ENCODE data around the gene CLDN5.
"Not testable (repeated sequence)": the region's sequence is repeated elsewhere in the genome, so short reads cannot be mapped to it uniquely, and the experiment has no call there.

CLDN5 gene, protein sequence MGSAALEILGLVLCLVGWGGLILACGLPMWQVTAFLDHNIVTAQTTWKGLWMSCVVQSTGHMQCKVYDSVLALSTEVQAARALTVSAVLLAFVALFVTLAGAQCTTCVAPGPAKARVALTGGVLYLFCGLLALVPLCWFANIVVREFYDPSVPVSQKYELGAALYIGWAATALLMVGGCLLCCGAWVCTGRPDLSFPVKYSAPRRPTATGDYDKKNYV

GRCh38 chr22:19524170-19525115, at the start of gene CLDN5:
Gene CLDN5, minus strand, starts transcription at chr22:19524410. Its CDS starts 155 bp downstream, at chr22:19524255.
- DNase-seq, result peak; percentile 4

DNA sequence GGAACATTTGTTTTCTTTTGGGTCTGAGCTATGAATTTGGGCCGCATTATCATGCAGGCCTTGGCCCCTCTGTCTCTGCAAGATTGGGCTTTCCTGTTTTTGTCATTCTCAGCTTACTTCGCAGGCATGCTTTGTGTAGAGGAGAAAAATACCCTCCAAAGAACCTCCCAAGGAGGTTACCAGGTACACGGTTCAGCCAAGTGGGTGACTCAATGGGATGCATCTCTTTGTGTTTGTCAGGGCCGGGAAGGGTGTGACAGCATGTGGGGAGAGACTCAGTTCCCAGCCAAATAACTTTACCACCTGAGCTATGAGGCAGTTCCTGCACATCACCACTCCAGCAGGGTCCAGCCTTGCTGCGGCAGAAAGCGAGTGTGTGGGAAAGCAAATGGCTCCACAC, 47.8 kb upstream of the CLDN5 start:
- DNase-seq, result no peak

GRCh38 chr22:19571207-19571795, 47.1 kb upstream of the CLDN5 start:
- DNase-seq, result no peak

DNA sequence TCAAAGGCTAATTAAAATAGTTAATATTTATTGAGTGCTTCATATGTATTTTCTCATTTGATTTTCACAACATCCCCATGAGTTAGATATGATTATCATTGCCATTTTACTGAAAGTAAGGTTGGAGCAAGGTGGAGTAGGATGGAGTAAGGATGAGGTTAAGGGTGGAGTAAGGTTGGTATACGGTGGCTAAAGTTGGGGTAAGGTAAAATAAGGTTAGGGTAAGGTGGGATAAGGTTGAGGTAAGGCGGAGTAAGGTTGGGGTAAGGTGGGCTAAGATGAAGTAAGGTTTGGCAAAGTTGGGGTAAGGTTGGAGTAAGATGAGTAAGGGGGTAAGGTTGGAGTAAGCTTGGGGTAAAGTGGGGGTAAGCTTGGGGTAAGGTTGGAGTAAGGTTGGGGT, 45.8 kb upstream of the CLDN5 start:
- DNase-seq, result no peak

DNA sequence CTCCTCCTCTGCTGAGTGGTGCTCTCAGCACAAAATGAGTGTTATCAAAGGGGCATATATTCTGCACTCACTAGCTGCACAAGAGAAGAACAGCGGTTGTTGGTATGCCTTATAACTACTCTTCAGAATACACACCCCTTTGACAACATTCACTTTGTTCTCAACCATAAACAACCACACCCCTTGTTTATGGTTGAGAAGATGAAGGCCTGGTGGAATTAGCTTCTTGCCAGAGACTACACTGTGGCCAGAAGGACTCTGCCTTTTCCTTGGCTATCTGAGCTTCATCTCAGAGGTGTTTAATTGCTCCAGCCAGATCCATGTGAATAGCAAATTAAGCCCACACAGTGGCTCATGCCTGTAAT, 45.0 kb upstream of the CLDN5 start:
- no peak for DNase-seq

GRCh38 chr22:19568337-19569275, 44.4 kb upstream of the CLDN5 start:
- DNase-seq, result peak; percentile 28

GRCh38 chr22:19567157-19568009, 43.2 kb upstream of the CLDN5 start:
- DNase-seq, result no peak

DNA sequence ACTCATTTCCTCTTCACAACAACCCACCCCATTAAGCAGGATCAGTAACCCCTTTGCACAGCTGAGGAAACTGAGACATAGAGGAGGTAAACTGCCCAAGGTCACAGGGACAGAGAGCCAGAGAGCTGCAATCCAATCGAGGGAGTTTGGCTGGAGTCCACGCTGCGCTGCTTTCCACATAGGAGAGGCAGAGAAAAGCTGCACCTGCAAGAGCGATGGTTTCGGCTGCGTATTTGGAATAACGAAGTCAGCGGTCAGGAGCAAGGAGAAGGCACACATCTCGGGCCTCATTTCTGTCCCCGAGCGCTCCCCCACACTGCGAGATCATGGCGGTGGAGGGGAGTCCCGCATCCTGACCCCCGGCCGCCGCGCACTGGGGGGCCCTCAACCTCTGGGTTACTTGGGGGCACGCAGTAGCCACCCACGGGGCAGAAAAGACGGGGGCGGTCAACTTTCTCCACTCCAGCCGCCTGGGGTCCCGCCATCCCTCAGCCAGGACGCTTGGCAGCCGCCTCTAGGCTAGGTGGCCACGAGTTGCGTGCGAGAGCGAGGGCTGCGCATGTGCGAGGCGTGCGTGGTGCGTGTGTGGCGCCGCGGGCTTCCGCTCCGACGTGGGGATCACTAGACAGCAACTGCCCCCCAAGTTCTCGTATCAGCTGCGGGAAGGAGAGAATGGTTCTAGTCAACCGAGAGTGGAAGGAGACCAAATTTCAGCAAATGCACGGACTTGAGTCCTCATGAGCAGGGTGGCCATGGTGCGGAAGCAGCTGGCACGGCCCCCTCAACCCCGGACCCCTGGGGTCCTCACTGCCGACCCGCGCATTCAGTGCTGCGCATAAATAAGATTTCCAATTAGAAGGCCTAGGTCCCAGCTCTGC, 42.3 kb upstream of the CLDN5 start:
- no peak for DNase-seq

DNA sequence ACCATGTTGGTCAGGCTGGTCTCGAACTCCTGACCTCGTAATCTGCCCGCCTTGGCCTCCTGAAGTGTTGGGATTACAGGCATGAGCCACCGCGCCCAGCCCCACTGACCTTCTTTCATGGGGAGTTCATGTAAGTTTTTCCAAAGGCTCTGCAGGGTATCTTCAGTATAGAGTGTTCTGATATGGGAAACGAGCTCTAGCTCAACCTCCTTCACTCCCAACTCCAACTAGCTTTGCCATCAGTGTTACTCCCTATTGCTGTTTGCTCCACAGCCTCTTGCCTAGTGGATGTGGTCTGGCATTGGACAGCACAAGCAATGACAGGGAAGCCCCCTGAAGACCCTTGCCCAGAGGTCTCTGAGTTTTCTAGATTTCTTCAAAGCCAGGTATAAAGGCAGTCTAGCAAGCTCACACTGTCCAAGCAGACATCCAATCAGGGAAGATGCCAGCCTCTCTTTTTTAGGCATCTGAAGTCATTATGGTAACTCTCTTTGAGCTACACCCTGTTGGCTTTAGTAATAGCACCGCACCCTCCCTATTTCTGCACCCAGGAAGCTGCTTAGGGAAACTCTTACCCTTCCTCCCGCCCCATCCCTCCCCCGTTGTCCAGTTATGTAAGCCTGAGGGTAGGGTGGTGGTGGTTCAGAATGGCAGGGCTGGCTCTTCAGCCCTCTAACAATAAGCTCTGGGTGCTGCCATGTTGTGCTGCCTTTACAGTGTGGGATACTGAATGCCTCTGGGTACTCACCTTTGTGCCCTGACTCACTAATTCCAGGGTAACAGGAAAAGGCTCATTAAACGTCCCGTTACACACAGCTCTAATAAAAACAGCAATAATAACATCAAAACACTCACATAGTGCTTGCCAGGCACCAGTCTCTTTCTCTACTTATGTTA, 41.4 kb upstream of the CLDN5 start:
- DNase-seq, result no peak

- DNase-seq, result no peak
These were observed 35.7 kb upstream of the CLDN5 start for GRCh38 chr22:19559956-19560355.

DNA sequence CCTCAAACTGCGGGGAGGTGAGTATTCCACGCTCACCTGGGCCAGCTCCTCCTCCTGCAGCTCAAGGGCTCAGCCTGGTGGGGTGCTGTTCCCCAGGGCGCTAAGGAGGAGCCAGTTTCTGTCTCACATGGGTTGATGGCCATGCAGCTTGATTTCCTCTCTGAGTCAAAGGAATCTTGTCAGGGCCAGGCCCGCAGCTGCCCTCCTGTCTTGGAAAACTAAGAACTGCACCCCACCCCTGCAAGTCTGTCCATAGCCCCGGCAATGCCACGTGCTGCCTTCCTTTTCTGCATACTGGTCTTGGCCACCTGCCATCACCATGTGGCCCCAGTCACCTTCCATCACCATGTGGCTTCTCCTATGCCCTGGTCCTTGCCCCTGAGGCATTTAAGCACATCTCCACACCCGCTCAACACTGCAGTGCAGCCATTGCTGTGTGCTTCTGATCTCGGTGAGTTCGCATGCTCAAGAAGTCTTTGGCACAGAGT, 35.2 kb upstream of the CLDN5 start:
- DNase-seq, result no peak

- DNase-seq, result no peak
These were observed 32.8 kb upstream of the CLDN5 start for GRCh38 chr22:19556963-19557545.

GRCh38 chr22:19555651-19556050, 31.4 kb upstream of the CLDN5 start:
- DNase-seq, result no peak

- no peak for DNase-seq
These were observed 30.7 kb upstream of the CLDN5 start for GRCh38 chr22:19554834-19555404.

DNA sequence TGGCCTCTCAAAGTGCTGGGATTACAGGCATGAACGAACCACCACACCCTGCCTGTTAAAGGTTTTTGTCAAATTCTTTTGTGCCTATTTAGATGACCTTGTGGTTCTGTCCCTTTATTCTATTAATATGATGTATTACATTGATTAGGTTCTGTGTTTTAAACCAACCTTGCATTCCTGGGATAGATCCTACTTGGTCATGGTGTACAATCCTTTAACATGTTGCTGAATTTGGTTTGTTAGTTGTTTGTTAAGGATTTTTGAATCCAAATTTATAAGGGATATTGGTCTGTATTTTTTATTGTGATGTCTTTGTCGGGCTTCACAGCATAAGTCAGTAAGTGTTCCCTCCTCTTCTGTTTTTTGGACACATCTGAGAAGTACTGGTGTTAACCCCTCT, 29.0 kb upstream of the CLDN5 start:
- no peak for DNase-seq

DNA sequence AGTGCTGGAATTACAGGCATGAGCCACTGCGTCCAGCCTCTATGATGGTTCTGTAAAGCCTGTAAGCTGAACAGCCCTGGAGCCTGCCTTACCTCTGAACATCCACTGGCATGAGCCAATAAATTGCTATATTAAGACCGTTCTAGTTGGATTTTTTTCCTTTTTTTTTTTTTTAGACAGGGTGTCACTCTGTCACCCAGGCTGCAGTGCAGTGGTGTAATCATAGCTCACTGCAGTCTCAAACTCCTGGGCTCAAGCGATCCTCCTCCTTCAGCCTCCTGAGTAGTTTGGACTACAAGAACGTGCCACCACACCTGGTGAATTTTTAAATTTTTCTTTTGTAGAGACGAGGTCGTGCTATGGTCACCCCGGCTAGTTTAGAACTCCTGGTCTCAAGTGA, 26.2 kb upstream of the CLDN5 start:
- DNase-seq, result no peak

GRCh38 chr22:19549428-19549827, 25.2 kb upstream of the CLDN5 start:
- no peak for DNase-seq

DNA sequence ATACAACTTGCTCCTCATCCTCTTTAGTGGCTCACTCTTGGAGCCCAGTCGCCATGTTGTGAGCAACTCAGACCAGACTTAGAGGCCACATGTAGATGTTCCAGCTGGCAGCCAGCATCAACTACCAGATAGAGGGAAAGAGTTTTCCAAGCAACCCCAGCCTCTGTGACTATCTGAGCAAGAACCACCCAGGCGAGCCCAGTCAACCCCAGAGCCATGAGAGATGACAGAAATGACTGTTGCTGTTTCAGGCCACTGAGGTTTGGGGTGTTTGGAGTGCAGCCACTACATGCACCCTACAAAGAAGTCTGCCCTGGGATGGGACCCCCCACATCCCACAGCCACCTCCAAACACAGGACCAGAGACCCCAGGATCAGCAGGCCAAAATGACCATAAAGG, 24.8 kb upstream of the CLDN5 start:
- DNase-seq, result no peak

DNA sequence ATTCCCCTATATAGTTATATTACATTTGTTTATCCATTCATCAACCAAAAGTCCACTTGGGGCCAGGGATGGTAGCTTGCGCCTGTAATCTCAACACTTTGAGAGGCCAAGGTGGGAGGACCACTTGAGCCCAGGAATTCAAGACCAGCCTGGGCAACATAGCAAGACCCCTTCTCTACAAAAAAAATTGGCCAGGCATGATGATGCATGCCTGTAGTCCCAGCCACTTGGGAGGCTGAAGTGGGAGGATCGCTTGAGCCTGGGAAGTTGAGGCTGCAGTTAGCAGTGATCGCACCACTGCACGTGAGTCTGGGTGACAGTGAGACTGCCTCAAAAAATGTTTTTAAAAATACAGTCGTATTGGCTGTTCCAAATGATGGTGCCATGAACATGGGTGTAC, 24.2 kb upstream of the CLDN5 start:
- not testable (repeated sequence) for DNase-seq

Data from NCI-H510A treated with DMSO at 0.1 percent for 48 hours (cell line).